GM19324 (cell line): Measurements from ENCODE around the gene SPRY1.

Source experiments
- ATAC-seq: cut with Tn5 transposase; IDR thresholded peaks from one replicate; pipeline ENCODE4 v1.9.1; 2021; ENCODE audit warnings: mild to moderate bottlenecking, moderate library complexity; ENCODE audit not compliant: unreplicated experiment, low FRiP score

Gene SPRY1

GRCh38 chr4:123378794-123379193 is 17.8 kb upstream of the SPRY1 start:
- no peak for ATAC-seq

DNA sequence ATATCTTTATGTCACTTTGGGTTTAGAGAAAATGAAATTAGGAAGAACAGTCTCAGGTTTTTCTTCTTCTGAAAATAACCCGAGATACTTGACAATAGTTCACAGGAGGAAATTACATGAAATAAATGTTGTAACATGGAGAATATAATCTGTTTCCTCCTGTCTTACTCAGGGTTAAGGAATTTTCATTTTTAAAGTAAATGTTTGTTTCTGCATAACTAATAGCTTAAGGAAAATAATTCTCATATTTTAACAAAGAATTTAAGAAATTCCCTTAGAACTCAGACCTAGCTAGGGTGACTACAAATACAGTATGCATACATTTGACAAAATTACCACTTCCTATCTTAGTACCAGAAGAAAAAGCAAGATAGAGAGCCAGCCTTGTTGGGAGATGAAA is 17.2 kb upstream of the SPRY1 start:
- no peak for ATAC-seq

DNA sequence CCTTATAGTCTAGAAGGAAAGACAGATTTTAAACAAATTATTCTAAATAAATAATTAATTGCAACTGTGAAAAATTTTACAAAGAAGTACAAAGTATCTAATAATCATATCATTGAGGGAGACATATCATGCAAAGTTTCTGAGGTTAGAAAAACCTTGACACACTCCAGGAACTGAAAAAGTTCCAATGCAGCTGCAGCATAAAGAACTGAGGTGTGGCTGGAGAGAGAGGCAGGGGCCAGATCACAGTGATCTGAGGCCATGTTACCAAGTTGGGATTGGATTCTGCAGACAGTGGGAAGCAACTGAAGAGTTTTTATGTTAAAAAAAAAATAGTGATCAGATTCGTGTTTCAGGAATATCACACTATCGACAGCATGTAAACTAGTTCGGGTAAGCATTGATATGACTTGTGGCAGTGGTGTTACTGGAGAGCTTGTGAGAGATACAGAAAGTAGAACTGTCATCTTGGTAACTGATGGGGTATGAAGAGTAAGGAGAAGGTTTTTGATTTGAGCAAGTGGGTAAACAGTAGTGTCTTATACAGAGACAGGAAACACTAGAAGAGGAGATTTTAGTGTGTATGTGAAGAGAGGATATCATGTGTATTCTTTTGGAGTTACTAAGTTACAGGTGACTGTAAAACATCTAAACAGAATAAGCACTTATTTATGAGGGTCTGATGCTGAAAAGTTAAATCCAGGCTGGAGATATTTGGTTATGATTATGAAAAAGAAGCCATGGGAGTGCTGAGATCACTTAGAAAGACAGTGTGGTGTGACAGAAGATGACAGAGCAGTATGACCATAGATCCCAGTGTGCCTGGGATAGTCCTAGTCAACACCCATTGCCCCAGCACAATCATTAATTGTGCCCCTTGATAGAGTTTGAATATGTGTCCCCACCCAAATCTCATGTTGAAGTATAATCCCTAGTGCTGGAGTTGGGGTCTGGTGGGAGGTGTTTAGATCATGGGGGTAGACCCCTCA is 15.6 kb upstream of the SPRY1 start:
- peak; percentile 75 for ATAC-seq

DNA sequence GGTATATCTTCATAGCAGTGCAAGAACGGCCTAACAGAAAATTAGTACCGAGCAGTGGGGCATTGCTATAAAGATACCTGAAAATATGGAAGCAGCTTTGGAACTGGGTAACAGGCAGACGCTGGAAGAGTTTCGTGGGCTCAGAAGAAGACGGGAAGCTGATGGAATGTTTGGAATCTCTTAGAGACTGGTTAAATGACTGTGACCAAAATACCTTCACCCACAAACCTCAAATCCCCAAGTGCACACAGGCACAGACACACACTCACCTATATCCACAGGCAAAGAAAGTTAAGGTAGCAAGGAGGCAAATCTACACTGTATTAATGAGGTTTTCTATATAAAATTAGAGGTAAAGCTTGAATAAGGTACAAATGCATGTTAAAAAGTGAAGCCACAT is 14.6 kb upstream of the SPRY1 start:
- ATAC-seq: no peak

DNA sequence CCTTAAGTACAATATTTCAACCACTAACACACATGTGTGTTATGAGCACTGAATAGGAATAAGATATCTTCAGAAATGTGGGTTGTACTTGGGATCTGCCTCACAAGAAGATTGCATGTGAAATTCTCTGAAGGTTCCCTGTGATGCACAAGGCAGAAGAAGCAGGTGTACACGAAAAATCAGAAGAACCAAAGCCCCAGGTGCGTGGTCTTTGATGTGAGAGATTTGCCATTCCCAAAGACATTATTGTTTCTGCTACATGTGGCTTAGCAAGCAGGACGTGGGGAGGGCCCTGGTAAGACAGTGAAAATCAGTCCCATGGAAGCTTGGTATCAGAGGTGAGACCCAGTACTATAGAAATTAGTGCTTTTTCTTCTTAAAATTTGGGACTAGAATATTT is 13.0 kb upstream of the SPRY1 start:
- ATAC-seq: no peak

GRCh38 chr4:123386609-123387008 is 10.0 kb upstream of the SPRY1 start:
- ATAC-seq: no peak

DNA sequence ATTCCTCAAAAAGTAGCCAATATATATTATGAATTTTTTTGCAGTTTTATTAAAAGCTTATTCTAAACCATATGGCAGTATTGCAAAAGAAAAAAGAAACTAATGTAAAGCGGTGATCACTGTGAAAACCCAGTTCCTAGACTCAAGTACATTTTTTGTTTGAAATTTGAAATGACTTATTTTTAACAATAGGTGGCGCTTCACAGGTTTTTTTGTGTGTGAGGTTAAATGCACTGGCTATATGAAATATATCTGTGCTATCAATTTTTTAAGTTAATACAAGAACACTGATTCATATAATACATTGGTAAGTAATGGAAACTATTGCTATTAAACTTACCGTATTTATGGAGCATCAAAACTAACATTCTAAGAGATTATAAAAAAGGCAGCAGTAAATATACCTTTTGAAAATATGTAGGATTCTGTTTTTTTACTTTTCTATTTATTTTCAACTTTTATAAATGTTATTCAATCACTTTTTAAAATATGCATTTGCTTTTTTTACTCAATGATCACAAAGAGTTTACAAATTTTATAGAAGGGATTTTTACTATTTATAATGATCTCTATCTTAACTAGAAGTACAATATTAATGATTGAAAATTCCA is 5.6 kb upstream of the SPRY1 start:
- ATAC-seq: no peak

- no peak for ATAC-seq
Observed at GRCh38 chr4:123393721-123394120, 2.9 kb upstream of the SPRY1 start.

- ATAC-seq: peak; percentile 15
Observed at GRCh38 chr4:123397144-123398065, 810 bp downstream of the SPRY1 start.

DNA sequence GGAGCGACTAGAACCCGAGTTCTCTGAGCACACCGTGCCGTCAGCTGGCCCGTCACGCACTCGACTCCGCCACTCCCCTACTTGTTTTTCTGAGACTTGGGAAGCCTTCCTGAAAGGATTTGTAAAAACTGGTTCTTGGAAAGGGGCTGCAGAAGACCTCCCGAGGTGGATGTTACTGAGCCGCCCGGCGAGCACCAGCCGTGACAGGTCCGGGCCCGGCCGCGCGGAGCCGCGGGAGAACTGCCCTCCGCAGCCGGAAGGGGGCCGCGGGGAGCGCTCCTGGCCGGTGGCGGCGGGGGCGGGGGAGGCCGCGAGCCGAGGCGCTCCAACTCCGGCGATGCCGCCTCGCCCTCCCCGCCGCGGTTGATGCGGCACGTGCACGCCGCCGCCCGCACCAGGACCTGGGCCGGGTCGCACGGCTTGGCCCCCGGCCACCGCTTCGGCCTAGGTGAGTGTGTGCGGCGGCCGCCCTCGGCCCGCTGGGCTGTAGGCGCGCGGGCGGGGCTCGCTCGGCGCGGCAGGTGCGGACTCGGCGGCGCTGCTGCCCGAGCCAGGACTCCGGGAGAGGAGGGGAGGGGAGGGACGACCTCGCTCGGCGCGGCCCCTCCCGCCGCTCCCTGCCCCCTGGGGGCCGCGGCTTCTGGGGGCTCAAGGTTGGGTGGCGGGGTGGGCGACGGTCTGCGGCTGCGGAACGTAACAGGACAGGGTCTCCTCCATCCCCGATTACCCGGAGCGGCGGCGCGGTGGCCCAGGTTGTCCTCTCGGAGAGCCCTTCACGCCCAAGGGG is 1.7 kb downstream of the SPRY1 start:
- peak; percentile 72 for ATAC-seq

GRCh38 chr4:123398853-123399626 is 2.4 kb downstream of the SPRY1 start:
- peak; percentile 20 for ATAC-seq

GRCh38 chr4:123399627-123400358 is 3.2 kb downstream of the SPRY1 start:
- no peak for ATAC-seq

- no peak for ATAC-seq
Observed at GRCh38 chr4:123401271-123402120, 4.9 kb downstream of the SPRY1 start.

DNA sequence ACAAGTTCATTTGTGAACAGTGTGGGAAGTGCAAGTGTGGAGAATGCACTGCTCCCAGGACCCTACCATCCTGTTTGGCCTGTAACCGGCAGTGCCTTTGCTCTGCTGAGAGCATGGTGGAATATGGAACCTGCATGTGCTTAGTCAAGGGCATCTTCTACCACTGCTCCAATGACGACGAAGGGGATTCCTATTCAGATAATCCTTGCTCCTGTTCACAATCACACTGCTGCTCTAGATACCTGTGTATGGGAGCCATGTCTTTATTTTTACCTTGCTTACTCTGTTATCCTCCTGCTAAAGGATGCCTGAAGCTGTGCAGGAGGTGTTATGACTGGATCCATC is 5.5 kb downstream of the SPRY1 start:
- ATAC-seq: no peak

- ATAC-seq: no peak
Observed at GRCh38 chr4:123403080-123403604, 6.5 kb downstream of the SPRY1 start.

GRCh38 chr4:123404533-123404932 is 7.9 kb downstream of the SPRY1 start:
- no peak for ATAC-seq

- ATAC-seq: no peak
Observed at GRCh38 chr4:123405267-123405865, 8.8 kb downstream of the SPRY1 start.
